ENCODE data around the gene SSC5D.

The SSC5D gene

DNA sequence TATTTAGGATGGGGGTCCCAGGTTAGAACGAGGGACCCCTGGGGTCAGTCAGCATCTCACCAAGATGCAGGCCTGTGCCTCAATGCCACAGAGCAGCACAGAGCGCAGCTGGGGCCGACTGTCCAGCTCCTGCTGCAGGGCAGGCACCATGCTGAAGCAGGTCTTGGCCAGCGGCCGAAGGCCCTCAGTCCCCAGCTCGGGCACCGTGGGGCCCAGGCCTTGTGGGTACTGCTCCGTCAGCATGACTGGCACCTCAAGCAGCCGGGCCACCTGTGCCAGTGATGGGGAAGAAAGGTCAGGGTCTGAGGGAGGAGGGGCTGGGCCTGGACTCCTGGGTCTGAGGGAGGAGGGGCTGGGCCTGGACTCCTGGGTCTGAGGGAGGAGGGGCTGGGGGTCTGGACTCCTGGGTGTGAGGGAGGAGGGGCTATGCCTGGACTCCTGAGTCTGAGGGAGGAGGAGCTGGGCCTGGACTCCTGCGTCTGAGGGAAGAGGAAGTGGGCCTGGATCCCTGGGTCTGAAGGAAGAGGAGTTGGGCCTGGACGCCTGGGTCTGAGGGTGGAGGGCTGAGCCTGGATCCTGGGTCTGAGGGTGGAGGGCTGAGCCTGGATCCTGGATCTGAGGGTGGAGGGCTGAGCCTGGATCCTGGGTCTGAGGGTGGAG, 32.5 kb upstream of the SSC5D start:
- DNase-seq, result no peak

DNA sequence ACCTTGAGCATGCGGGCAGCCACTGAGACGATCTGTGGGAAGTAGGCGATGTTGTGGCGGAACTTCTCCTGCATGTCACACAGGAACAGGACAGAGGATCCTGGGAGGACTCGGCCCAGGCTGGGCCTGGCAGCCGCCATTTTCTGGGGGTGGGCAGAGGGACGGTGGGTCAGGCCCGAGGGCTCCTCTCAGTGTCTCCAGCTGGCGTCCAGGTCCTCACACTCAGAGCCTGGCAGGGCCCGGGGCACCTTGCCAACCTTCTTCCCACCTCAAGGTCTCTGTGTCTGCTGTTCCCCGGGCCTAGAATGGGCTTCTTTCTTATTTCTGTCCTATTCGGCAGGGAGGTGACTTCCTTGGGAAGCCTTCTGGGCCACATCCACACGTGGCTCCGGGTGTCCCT, 31.9 kb upstream of the SSC5D start:
- DNase-seq, result no peak

DNA sequence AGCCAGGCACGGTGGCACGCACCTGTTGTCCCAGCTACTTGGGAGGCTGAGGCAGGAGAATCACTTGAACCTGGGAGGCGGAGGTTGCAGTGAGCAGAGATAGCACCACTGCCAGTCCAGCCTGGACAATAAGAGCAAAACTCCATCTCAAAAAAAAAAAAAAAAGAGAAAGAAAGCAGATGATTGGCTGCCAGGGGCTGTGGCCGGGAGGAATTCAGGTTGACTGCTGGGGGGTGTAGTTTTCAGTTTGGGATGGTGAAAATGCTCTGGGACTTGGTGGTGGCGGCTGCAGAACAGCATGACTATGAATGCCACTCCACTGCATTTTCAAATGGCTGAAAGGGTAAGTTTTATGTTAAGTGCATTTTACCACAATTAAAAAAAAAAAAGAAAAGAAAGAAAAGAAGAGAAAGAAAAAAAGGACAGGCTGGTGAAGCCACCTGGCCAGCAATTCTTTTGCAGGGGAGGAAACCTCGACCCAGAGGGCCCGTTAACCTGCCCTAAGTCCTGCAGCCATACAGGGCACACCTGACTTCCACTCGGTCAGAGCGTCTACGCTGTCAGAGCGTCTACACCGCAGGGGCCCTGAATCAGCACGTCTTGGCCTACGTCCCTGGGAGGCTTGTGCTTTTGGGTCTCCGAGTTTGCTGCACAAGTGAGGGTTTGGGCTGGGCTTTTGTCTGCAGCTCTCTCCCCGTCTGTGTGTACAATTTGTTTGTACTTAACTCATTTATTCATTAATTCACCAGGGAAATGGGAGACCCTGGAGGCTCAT, 30.4 kb upstream of the SSC5D start:
- no peak for DNase-seq

DNA sequence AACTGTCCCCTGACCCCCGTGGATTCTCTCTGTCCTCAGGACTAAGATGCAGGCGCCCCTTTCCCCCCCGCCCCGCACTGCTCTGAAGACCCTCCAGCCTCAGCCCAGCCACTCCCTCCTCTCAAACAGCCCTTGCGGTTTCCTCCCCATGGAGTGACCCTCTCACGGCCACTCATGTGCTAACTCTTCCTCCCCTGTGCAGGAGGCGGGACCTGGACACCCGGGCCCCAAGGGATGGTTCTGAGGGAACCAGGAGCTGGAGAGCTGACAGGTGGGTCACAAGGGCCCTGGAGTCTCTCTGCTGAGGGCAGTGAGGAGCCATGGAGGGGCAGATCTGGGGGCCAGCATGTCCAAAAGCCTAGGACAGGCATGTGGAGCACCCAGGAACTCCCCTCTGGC, 28.7 kb upstream of the SSC5D start:
- no peak for DNase-seq

DNA sequence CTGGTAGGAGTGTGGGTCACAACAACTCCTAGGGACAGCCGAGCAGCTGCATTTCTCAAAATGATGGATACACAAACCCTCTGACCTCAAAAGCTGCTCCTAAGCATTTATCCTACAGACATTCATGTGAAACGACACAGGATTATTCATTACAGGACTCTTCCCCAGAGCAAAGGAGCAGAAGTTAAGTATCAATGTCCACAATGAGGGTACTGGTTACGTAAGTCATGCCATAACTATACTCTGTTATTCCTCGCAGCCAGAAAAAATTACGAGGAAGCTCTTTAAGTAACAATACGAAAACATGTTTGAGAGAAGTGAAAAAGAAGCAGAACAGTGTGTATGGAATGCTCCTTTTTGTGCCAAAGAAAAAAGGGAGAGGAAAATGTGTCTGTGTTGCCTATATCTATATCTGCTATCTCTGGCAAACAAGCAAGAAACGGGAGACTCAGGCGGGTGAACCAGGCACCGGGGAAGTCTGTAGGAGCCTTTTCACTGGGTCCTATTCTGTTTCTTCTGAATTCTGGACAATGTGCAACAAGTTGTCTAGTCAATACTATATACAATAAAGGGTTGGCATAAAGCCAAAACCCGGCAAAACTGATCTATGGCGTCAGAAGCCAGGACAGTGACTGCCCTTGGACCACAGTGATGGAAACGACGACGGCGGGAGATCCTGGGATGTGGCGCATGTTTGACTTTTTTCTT, 28.1 kb upstream of the SSC5D start:
- no peak for DNase-seq

DNA sequence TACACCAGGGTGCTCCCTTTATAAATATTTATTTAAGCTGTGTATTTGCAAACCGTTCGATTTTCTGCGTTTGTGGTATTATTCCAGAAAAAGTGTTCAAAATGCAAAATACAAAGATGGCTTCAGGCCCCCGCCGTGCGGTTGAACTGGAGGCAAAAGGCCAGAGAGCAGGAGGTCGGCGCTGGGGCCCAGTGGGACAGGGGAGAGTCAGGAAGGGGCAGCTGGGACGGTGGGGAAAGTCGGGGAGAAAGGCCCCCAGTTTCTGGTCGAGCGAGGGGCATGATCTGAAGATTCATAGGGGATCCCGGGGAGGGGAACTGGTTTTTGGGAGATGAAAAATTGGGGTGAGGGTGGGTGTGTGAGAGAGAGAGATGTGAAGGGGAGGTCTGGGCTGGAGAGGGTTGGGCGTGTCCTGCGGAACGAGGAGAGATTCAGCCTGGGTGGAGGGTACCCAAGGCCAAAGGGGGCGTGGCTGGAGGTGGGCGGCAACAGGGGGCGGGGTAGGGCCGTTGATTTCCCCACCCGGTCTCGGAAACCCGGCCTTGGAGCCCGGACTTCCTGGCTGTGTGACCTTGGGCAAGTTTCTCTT, 27.5 kb upstream of the SSC5D start:
- DNase-seq, result peak; percentile 59

DNA sequence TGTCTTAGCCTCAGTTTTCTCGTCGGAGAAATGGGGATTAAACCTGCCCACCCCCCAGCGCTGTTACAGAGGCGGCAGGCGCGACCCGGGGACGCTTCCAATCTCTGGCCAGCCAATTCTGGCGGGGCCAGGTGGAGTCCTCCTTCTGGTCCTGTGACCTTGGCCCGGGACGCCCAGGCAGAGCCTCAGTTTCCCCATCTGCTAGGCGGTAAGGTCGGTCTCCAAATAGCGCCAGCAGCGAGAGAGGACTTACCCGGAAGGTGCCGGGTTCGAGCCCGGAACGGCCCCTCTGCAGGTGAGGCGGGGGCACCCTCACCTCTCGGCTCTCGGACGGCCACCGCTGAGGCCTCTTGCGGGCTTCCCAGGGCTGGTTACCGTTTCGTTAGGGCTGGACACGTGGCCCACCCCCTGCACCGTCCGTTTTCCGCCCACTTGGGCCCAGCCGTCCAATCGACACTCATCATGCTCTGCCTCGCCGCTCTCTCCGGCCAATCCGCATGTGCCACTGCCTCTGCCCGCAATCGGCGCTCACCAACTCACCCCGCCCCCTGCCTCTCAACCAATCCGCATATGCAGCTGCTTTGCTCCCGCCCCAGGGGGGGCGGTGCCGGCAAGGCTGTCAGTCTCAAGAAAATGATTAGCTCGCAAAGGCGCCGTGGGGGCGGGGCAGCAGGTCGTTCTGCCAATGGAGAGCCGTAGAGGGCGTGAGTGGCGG, 26.8 kb upstream of the SSC5D start, which contains the start of gene ISOC2:
TSS of gene ISOC2 (minus strand) at position 384 of the 715 bp plus-strand sequence. CDS start 5,156 bp downstream, outside the sequence.
- peak; percentile 98 for DNase-seq

DNA sequence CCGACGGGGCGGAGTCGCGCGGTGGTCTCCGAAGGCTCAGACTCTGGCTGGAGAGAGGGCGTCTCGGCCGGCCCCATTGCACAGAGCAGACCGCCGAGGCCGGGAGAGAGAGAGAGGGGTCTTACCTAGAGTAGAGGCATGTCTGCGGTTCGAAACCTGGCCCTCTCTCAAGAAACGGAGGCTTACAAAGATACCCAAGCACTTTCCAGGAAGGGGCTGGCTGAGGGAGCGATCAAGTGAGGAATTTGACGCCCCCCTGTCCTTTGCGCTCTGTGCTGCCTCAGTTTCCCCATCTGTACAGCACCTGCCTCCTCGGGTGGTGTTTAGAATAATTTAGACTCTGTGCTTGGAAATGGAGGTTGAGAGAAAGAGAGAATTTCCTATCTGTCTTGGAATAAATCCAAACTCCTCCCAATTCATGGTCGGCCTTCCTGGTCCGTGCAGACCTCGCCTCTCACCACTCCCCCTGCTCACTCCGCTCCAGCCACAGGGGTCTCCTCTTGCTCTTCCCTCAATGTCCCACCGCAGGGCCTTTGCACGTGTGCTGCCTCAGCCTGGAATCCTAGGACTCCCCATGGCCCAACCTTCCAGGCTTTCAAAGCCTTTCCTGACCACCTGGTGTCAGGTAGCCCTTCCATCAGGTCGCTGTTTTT, 26.1 kb upstream of the SSC5D start:
- no peak for DNase-seq

DNA sequence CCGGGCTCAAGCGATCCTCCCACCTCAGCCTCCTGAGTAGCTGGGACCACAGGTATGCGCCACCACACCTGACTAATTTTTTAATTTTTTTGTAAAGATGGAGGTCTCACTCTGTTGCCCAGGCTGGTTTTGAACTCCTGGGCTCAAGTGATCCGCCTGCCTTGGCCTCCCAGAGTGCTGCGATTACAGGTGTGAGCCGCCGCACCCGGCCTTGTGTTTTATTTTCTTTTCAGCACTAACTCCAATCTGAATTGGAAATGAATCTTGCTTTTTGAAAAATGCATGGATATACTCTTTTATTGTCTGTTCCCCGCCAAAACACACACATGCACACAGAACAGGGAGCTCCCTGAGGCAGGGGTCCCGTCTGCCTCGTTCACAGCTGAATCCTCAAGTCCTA, 25.5 kb upstream of the SSC5D start:
- no peak for DNase-seq

DNA sequence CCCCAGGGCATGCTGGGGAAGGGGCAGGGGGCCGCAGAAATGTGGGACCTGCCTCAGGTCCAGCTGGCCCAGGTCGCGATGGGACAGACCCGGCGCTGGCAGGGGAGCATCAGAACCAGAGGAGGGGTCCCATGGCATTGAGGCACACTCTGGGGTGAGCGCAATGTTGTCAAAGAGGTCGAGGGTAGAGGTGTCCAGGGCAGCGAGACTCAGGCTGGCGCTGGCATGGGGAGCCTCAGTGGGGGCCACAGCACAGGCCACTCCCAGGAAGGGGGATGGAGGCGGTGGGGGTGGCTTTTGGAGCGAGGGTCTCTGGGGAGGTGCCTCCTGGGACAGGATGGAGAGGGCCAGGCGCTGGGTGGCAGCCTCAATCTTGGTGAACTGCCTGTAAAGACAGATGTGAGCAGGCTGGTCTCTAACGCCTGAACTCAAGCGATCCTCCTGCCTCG, 24.6 kb upstream of the SSC5D start:
- no peak for DNase-seq

DNA sequence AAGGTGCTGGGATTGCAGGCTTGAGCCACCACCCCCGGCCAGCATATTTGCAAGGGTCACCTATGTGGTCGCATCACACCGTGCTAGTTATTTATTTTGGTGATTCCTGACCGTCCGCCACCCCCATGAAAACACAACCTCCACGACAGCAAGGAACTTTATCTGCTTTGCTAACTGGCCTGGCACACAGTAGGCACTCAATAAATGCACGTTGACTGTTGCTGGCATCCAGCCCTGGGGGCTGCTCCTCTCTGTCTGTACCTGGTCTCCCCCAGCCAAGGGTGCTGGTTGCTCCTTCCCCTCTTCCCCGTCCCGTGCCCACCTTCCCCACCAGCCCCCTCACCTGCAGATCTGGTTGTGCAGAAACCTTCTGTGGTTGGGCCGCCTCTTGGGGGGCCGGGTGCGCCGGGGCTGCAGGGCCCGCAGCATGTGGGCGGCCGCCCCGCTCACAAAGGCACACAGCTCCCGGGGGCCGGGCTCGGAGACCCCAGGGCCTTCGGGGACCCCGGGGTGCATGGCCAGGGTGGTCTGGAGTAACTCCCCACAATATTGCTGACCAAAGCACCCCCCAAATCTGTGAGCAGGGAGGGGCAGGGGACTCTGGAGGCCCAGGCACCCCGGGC, 24.1 kb upstream of the SSC5D start:
- no peak for DNase-seq

DNA sequence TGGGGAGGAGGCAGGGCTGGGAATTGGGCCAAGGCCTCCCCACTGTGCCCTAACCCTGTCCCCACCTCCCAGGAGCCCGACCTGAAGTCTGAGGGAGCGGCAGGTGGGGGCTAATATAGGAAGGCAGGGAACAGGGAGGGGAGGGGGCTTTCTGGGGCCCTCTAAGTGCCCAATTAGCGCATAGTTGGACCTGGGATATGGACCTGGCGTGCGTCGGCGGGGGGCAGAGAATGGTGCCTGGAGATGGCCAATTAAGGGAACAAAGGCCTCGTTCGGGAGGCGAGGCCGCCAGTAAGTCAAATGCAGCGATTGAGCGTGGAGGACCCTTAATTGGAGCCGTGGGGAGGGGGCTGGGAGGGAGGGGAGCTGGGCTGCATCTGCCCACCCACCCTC, 23.6 kb upstream of the SSC5D start, which contains the start of gene C19orf85:
TSS of gene C19orf85 (minus strand) at position 90 of the 393 bp plus-strand sequence. CDS start 197 bp downstream, outside the sequence.
- DNase-seq, result no peak

DNA sequence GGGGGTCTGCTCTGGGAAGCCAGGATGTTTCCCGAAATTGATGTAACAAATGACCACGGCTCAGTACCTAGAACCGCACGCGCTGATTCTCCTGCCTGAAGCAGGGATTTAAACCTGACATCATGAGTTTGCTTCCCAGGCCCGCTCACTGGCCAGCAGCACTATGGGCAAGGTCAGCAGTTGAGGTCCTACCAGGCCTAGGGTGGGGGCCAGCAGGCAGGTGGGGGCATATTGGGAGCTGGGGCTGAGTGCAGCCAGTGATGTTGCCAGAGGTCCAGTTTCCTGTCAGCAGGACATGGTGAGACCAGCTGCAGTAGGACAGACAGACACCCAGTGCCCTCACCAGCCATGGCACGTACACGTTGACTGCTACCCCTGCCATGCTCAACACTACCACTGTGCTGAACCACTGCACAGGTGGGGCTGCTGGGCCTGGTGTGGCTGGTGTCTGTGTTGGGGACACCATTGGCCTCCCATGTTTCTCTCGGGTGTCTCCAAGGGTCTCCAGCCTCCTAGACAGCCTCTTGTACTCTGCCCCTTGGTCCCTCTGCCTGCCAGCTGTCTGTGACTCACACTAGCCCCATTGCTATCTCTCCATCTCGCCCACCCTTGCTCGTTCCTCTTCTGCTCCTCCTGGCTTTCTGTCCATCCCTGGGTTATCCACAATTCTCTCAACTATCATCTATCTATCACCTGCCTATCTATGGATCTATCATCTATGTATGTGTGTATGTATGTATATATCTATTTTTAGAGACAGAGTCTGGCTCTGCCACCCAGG, 22.6 kb upstream of the SSC5D start:
- no peak for DNase-seq

DNA sequence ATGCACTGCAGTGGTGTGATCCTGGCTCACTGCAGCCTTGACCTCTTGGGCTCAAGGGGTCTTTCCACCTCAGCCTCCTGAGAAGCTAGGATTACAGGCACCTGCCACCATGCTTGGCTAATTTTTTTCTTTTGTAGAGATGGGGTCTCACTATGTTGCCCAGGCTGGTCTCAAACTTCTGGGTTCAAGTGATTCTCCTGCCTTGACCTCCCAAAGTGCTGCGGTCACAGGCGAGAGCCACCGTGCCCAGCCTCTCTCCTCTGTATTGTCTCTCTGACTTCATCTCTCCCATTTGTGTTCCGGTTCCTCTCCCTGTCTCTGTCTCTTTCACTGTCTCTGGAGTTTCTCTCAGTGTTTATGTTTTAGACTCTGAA, 22.0 kb upstream of the SSC5D start:
- DNase-seq, result no peak

DNA sequence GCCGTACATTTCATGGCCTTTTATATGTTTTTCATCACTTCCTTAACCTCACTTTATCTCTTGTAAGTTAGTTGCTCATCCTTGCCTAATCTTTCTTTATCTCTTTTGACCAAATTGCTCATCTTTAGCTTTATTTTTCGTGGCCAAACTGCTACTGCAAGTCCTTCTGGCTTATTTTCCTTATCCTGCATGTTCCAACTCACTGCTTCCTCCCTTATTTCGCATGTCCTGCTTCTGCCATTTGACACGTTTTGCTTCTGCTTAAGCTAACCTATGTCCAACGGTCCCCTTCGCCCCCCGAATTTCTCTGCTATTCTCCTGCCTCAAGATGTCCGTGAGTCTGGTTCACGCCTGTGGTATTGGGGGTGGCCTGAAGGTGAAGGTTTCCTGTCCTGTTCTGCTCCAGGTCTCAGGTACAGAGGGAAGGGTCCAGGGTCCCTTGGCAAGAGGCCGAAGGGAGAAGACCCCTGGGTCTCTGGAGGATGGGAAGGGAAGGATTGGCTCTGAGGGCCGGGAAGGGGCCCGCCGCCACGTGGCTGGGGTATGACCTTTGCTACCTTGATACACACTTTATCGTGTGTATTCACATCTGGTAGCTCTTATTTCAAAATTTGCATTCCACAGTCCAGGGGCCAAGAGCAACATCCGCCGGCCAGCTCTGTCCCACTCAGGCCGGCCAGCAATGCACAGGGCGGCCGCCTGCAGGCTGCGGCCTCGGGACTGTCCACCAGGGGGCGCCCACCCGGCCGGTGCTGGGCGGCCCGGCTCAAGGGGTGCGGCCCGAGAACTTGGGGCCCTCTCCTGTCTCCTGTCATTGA, 20.8 kb upstream of the SSC5D start:
- DNase-seq, result no peak

DNA sequence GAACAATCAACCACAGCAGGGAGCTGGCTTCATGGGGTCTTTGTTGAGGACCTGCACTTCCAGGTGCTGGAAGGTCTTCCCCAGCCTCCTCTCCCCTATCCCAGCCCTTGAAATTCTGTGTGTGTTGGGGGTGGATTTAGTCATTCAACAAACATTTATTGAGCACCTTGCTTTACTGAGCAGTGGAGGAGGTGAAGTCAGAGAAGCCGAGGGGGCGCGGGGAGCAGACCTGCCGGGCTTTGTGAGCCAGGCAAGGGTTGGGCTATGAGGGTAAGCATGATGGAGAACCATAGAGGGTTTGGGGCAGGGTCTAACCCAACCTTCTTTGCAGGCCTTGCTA, 20.2 kb upstream of the SSC5D start:
- no peak for DNase-seq

DNA sequence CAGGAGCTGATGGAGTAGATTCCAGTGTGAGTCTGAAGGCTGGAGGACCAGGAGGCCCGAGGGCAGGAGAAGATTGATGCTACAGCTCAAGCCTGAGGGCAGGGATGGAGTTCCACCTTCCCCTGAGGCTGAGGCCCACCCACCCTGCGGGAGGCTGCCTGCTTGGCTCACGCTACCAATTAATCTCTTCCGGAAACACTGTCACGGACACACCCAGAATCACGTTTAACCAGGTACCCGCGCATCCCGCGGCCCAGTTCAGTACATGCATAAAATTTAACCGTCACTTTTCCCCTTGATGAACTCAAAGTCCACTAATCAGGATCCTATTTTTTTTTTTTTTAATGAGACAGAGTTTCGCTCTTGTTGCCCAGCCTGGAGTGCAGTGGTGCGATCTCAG, 17.0 kb upstream of the SSC5D start:
- DNase-seq, result no peak

DNA sequence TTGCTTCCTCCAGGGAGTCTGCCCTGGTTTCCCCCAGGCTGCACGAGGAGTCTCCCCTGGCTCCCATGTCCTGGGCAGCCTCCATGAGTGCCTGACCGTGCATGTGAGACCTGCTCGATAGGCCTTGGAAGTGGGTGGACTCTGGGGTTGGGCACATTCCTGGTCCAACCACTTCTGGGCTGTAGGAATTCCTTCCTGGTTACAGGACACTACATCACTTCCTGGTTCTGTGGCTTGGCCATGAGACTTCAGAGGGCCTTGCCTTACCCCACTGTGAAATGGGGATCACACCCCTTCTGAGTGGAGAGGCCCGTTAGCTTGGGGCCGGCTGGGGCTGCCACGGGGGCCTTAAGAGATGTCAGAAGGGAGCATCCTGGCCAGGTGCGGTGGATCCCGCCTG, 15.8 kb upstream of the SSC5D start:
- DNase-seq, result no peak

DNA sequence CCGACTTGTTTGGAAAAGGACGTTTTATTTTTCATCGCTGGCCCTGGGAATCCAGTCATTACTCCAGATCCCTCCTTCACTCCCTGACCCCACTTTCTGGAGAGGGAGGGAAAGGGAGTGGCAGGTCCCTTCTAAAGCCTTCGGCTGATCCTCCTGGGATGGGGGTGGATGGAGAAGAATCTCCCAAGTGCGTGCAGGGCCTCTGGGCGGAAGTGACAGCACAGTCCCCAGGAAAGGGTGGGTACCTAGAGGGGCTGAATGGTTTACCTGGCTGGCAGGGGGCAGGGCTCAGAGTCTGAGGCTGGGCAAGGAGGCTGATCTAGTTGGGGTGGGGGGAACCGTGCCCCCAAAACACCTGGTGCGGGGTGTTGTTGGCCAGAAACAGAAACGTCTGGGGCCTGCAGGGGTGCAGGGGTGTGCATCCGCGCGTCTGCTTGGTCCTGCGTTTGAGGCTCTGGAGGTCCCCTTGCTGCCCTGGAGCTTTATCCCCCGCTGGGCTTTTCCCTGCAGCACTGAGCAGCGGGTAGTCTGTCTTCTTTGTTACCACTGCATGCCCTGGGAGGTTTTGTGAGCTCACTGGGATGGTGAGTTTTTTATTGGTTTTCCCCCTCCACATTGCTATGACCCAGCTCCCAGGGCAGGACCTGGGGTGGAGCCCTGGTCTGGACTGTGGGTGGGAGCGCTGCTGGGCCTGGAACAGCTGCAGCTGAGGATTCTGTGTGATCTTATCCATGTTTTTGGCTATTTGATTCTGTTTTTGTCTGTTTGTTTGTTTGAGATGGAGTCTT, 14.8 kb upstream of the SSC5D start:
- no peak for DNase-seq

All from SHP77 treated with DMSO at 0.1 percent for 48 hours (cell line).